ENCODE data around the gene SYT3.
"Not testable (repeated sequence)": the region's sequence is repeated elsewhere in the genome, so short reads cannot be mapped to it uniquely, and the experiment has no call there.

The SYT3 gene

GRCh38 chr19:50633973-50634372, 5.7 kb downstream of the SYT3 start:
- no peak for DNase-seq

- DNase-seq: no peak
Observed at GRCh38 chr19:50633359-50633758, 6.3 kb downstream of the SYT3 start.

GRCh38 chr19:50632151-50632835, 7.4 kb downstream of the SYT3 start:
- DNase-seq: no peak

GRCh38 chr19:50629801-50630200, 9.9 kb downstream of the SYT3 start:
- DNase-seq: no peak

GRCh38 chr19:50629194-50629593, 10.5 kb downstream of the SYT3 start:
- no peak for DNase-seq

GRCh38 chr19:50628551-50628950, 11.1 kb downstream of the SYT3 start:
- no peak for DNase-seq

GRCh38 chr19:50628146-50628545, 11.5 kb downstream of the SYT3 start:
- no peak for DNase-seq

GRCh38 chr19:50626795-50627194, 12.9 kb downstream of the SYT3 start:
- no peak for DNase-seq

GRCh38 chr19:50626011-50626410, 13.7 kb downstream of the SYT3 start:
- no peak for DNase-seq

GRCh38 chr19:50624949-50625600, 14.6 kb downstream of the SYT3 start:
- DNase-seq: no peak

- not testable (repeated sequence) for DNase-seq
Observed at GRCh38 chr19:50620394-50620906, 19.2 kb downstream of the SYT3 start.

- not testable (repeated sequence) for DNase-seq
Observed at GRCh38 chr19:50619184-50619583, 20.5 kb downstream of the SYT3 start.

GRCh38 chr19:50618379-50618778, 21.3 kb downstream of the SYT3 start:
- DNase-seq: not testable (repeated sequence)

- DNase-seq: not testable (repeated sequence)
Observed at GRCh38 chr19:50612504-50613404, 26.9 kb downstream of the SYT3 start.

- DNase-seq: no peak
Observed at GRCh38 chr19:50607874-50608785, 31.6 kb downstream of the SYT3 start.

- DNase-seq: no peak
Observed at GRCh38 chr19:50607388-50607787, 32.3 kb downstream of the SYT3 start.

- not testable (repeated sequence) for DNase-seq
Observed at GRCh38 chr19:50606059-50606836, 33.4 kb downstream of the SYT3 start.

GRCh38 chr19:50604264-50605073, 35.2 kb downstream of the SYT3 start:
- DNase-seq: not testable (repeated sequence)

- no peak for DNase-seq
Observed at GRCh38 chr19:50602935-50603334, 36.7 kb downstream of the SYT3 start.

- no peak for DNase-seq
Observed at GRCh38 chr19:50602496-50602895, 37.2 kb downstream of the SYT3 start.

- DNase-seq: no peak
Observed at GRCh38 chr19:50602089-50602422, 37.6 kb downstream of the SYT3 start.

Data from NCI-H146 (cell line).